ENCODE results near the gene CA10.

The CA10 gene

GRCh38 chr17:52136166-52136565 is 22.3 kb downstream of the CA10 start:
- no peak overlapping the region for H3K4me3 ChIP-seq (ENCODE audit: low read depth, low read length, poor library complexity, severe bottlenecking)
- H3K27ac ChIP-seq (ENCODE audit: low read depth, low read length, poor library complexity, severe bottlenecking), result no peak overlapping the region
- no peak for TF ChIP-seq CTCF (IDR thresholded peaks at IDR 0.05; ENCODE audit: low read length)
- TF ChIP-seq EZH2 (IDR thresholded peaks at IDR 0.05; ENCODE audit: borderline replicate concordance, low read length), result no peak
- H3K4me1 ChIP-seq (ENCODE audit: insufficient read depth, low read length, severe bottlenecking), result no peaks in the 10 kb centered on the region
- H3K4me2 ChIP-seq (ENCODE audit: low read length), result no peak overlapping the region
- H3K27me3 ChIP-seq (ENCODE audit: insufficient read depth, low read length), result no peaks in the 10 kb centered on the region
- H3F3A ChIP-seq (ENCODE audit: insufficient read depth, low read length), result no peaks in the 10 kb centered on the region
- H3K9me2 ChIP-seq (ENCODE audit: low read depth, low read length), result no peaks in the 10 kb centered on the region
- no peaks in the 10 kb centered on the region for H4K20me1 ChIP-seq (ENCODE audit: insufficient read depth, low read length)
- no peak overlapping the region for H2AFZ ChIP-seq (ENCODE audit: low read length)
- H3K9me3 ChIP-seq (ENCODE audit: low read length), result no peaks in the 10 kb centered on the region
- no peaks in the 10 kb centered on the region for H3K36me3 ChIP-seq (ENCODE audit: insufficient read depth, low read length)
- H3K9ac ChIP-seq (ENCODE audit: low read length), result no peak overlapping the region
- H3K79me2 ChIP-seq (ENCODE audit: insufficient read depth, low read length), result no peaks in the 10 kb centered on the region

- Histone ChIP-seq H3K27me3 (ENCODE audit: insufficient read depth, low read length) (no peaks in the 10 kb centered on the region), H3K9me2 (ENCODE audit: low read depth, low read length) (no peaks in the 10 kb centered on the region), H3K9ac (ENCODE audit: low read length) (no peak overlapping the region), H3K36me3 (ENCODE audit: insufficient read depth, low read length) (no peaks in the 10 kb centered on the region), H3K4me3 (ENCODE audit: low read depth, low read length, poor library complexity, severe bottlenecking) (no peak overlapping the region), H4K20me1 (ENCODE audit: insufficient read depth, low read length) (no peaks in the 10 kb centered on the region), H3K4me1 (ENCODE audit: insufficient read depth, low read length, severe bottlenecking) (no peaks in the 10 kb centered on the region), H2AFZ (ENCODE audit: low read length) (no peak overlapping the region), H3K79me2 (ENCODE audit: insufficient read depth, low read length) (no peaks in the 10 kb centered on the region), H3K9me3 (ENCODE audit: low read length) (no peaks in the 10 kb centered on the region), H3K4me2 (ENCODE audit: low read length) (no peak overlapping the region), H3K27ac (ENCODE audit: low read depth, low read length, poor library complexity, severe bottlenecking) (no peak overlapping the region), H3F3A (ENCODE audit: insufficient read depth, low read length) (no peaks in the 10 kb centered on the region)
- TF ChIP-seq EZH2 (IDR thresholded peaks at IDR 0.05; ENCODE audit: borderline replicate concordance, low read length), result no peak
- no peak for TF ChIP-seq CTCF (IDR thresholded peaks at IDR 0.05; ENCODE audit: low read length)
Measured at GRCh38 chr17:52134641-52135040, 23.9 kb downstream of the CA10 start.

- TF ChIP-seq CTCF (IDR thresholded peaks at IDR 0.05; ENCODE audit: low read length) (no peak), EZH2 (IDR thresholded peaks at IDR 0.05; ENCODE audit: borderline replicate concordance, low read length) (no peak)
- Histone ChIP-seq H2AFZ (ENCODE audit: low read length) (no peak overlapping the region), H3K4me2 (ENCODE audit: low read length) (no peak overlapping the region)
Measured at GRCh38 chr17:52128721-52129120, 29.8 kb downstream of the CA10 start.

More at GRCh38 chr17:52128721-52129120, 29.8 kb downstream of the CA10 start:
- H3K36me3 ChIP-seq (ENCODE audit: insufficient read depth, low read length), result no peaks in the 10 kb centered on the region
- no peaks in the 10 kb centered on the region for H3K9me2 ChIP-seq (ENCODE audit: low read depth, low read length)
- no peaks in the 10 kb centered on the region for H3K9me3 ChIP-seq (ENCODE audit: low read length)
- H3K79me2 ChIP-seq (ENCODE audit: insufficient read depth, low read length), result no peaks in the 10 kb centered on the region
- H4K20me1 ChIP-seq (ENCODE audit: insufficient read depth, low read length), result no peaks in the 10 kb centered on the region
- no peak overlapping the region for H3K27ac ChIP-seq (ENCODE audit: low read depth, low read length, poor library complexity, severe bottlenecking)
- no peak overlapping the region for H3K9ac ChIP-seq (ENCODE audit: low read length)
- H3K27me3 ChIP-seq (ENCODE audit: insufficient read depth, low read length), result no peaks in the 10 kb centered on the region
- H3K4me3 ChIP-seq (ENCODE audit: low read depth, low read length, poor library complexity, severe bottlenecking), result no peak overlapping the region
- H3F3A ChIP-seq (ENCODE audit: insufficient read depth, low read length), result no peaks in the 10 kb centered on the region
- no peaks in the 10 kb centered on the region for H3K4me1 ChIP-seq (ENCODE audit: insufficient read depth, low read length, severe bottlenecking)
